Heart right ventricle (tissue), 16 donors: ENCODE data around the gene KREMEN1. TPM values are rescaled to one million over a fixed set of nuclear protein-coding genes. Genes with fewer than 3 reads are reported as not detected.
A peak's percentile ranks its signal among the peaks of the same experiment; 100 is the strongest.

Source experiments
- ATAC-seq, 8 donors: fragments of 200-7000 bp; cut with Tn5 transposase; one replicate each; pipeline ENCODE4 v1.9.1; 2020; ENCODE audit warnings: mild to moderate bottlenecking in 8 of 8, moderate library complexity in 8 of 8, moderate number of reproducible peaks in 1 of 8
- DNase-seq, 2 donors: peaks; one replicate each; pipeline ENCODE4 v3.0.0-alpha.2; 2020
- H3K27ac ChIP-seq, 10 donors: fragments of 200-600 bp; sonication (generic) in 2 of 10; one replicate each; pipeline versions ENCODE4 v1.5.0 to v1.8.0; 2020 to 2022; ENCODE audit warnings: mild to moderate bottlenecking in 3 of 10
- H3K27me3 ChIP-seq, 7 donors: fragments of 200-600 bp; one replicate each; pipeline ENCODE4 v1.8.0; 2021 to 2022; ENCODE audit warnings: mild to moderate bottlenecking in 2 of 7
- H3K36me3 ChIP-seq, 9 donors: fragments of 200-600 bp; sonication (generic) in 1 of 9; one replicate each; pipeline versions ENCODE4 v1.5.0 to v1.8.0; 2020 to 2022; ENCODE audit warnings: mild to moderate bottlenecking in 2 of 9
- H3K4me1 ChIP-seq, 9 donors: fragments of 200-600 bp; sonication (generic) in 1 of 9; one replicate each; pipeline versions ENCODE4 v1.5.0 to v1.8.0; 2020 to 2022; ENCODE audit warnings: mild to moderate bottlenecking in 4 of 9
- H3K4me3 ChIP-seq, 10 donors: fragments of 200-600 bp; sonication (generic) in 2 of 10; one replicate each; pipeline versions ENCODE4 v1.5.0 to v1.8.0; 2020 to 2022; ENCODE audit warnings: mild to moderate bottlenecking in 7 of 10, moderate library complexity in 2 of 10
- H3K9me3 ChIP-seq, 11 donors: fragments of 200-600 bp in 10 of 11; sonication (generic) in 2 of 11; one replicate each; pipeline versions ENCODE4 v1.5.0 to v1.8.0; 2013 to 2022; ENCODE audit warnings: mild to moderate bottlenecking in 2 of 11, control low read depth in 1 of 11, moderate library complexity in 1 of 11
- CTCF ChIP-seq, 9 donors: fragments of 200-600 bp; sonication (generic) in 2 of 9; IDR thresholded peaks; one replicate each; pipeline versions ENCODE4 v1.5.0 to v1.8.0; 2021 to 2022; ENCODE audit warnings: antibody characterized with exemption in 9 of 9, mild to moderate bottlenecking in 5 of 9, moderate library complexity in 1 of 9
- WGBS, 2 donors: extraction: QIAGEN DNeasy Blood & Tissue Kit; methylation state at CpG; one replicate each; pipeline ENCODE4 v1.1.7; 2013; ENCODE audit warnings: inconsistent platforms in 1 of 2; 5-methylcytosine and 5-hydroxymethylcytosine counted together
- intact Hi-C, 10 donors: fragments of 100-400 bp; cut with DNase I; formaldehyde crosslinking; loops; one replicate each; pipeline versions ENCODE4 v1.11.1 to v1.14.2; 2022
- polyA plus RNA-seq, 2 donors: library from polyadenylated mRNA; stranded (reverse); fragments of 200-250 nt; gene quantifications; one replicate each; pipeline ENCODE4 v1.2.3, GENCODE V29; 2013
- total RNA-seq, 10 donors: library from RNA; stranded (reverse); fragmentation: NEBNext Ultra II Directional in 3 of 10; extraction: Animal tissue kit (Norgen Biotek cat#: 25700) in 3 of 10; gene quantifications; one replicate each; pipeline versions ENCODE4 v1.2.1 to v1.2.4, GENCODE V29; 2021 to 2023
- donor health status: Arrhythmogenic right ventricular cardiomyopathy.
- donor health status: ischemic (EF 13 %, LVEDD 7.1; RV severe dilation, severe dysfunction).
- donor health status: healthy with polysubstance abuse.
- donor health status: DM: no; HTN: yes; CAD: no.
- donor health status: DM: no; HTN: no; CAD: no.
- donor health status: ischemic (EF 25% LVEDD 6.9; RV normal size, moderate dysfunction).
- donor health status: ischemic (EF 25% LVEDD 5.7; RV mildly dilated, moderate dysfunction).
- donor health status: healthy.
- donor health status: DM: yes; HTN: yes; CAD: no.
- donor health status: Ischemic cardiomyopathy.
- donor health status: ischemic (EF 35%, LVEDD 5.7; RV mildly dilated, moderate dysfunction).
- donor health status: nonischemic (EF 11% LVEDD 7.7; RV severe dilation, severe dysfunction).
- donor health status: DM: yes; HTN: yes; CAD: no.
- donor health status: PGD.
- donor health status: ischemic (EF 29% LVEDD 5.4; RV normal size, mild dysfunction).
- donor health status: nonischemic (EF 23%, LVEDD 6.1; RV moderate dilation, normal function).

KREMEN1 gene
- total and polyA plus RNA-seq, 12 donors, result 7.4 to 46.3 (median 36.5) TPM

GRCh38 chr22:29152954-29153719 is 80.3 kb downstream of the KREMEN1 start:
- H3K27me3 ChIP-seq, result no peaks in the 10 kb centered on the region
- intact Hi-C loops, result loop anchor here in 8 of 10 donors (5.0 to 10.0 kb wide), 8 partner anchors 68 to 298 kb away; partner anchors contain the start of genes KREMEN1 (in 4 of the 8) and C22orf31 (in 1 of the 8)
- no peaks in the 10 kb centered on the region for H3K9me3 ChIP-seq
- DNase-seq (peak in 1 of 2 donors; percentile 47), ATAC-seq (peak in 1 of 8 donors; percentile 14)
- H3K4me3 ChIP-seq, result no peak overlapping the region
- 88% methylated on average over 12 of the region's 12 CpGs for WGBS, 2 donors
- H3K27ac ChIP-seq, result peak overlapping the region in 8 of 10 donors; percentile 19 to 90 (median 58)
- H3K4me1 ChIP-seq, result peaks cover 0 to 57% (median 31%) of the 10 kb centered on the region in 9 donors
- no peak for TF ChIP-seq CTCF (IDR thresholded peaks at IDR 0.05)
- H3K36me3 ChIP-seq, result no peaks in the 10 kb centered on the region

- peak; percentile 88 to 98 (median 93) for TF ChIP-seq CTCF (IDR thresholded peaks at IDR 0.05)
- H3K4me3 ChIP-seq, result peak overlapping the region in 6 of 10 donors; percentile 14 to 31 (median 24)
- DNase-seq (peak; percentile 64 to 83), ATAC-seq (peak; percentile 74 to 86 (median 76))
- H3K27me3 ChIP-seq, result peaks cover 0 to 1% (median 0%) of the 10 kb centered on the region in 7 donors
- intact Hi-C loops, result loop anchor here in 8 of 10 donors (1.0 to 10.0 kb wide), 10 partner anchors 70 to 302 kb away; partner anchors contain the start of genes KREMEN1 (in 4 of the 8) and C22orf31 (in 1 of the 8)
- H3K36me3 ChIP-seq, result no peaks in the 10 kb centered on the region
- WGBS, 2 donors, result 3 to 5% methylated on average over 21 of the region's 21 CpGs
- peaks cover 0 to 53% (median 29%) of the 10 kb centered on the region in 9 donors for H3K4me1 ChIP-seq
- H3K9me3 ChIP-seq, result no peaks in the 10 kb centered on the region
- H3K27ac ChIP-seq, result peak overlapping the region in 1 of 10 donors; percentile 90
Observed at GRCh38 chr22:29154364-29155048, 81.7 kb downstream of the KREMEN1 start.

- no peak overlapping the region for H3K4me3 ChIP-seq
- no peak overlapping the region for H3K27ac ChIP-seq
- intact Hi-C loops, result loop anchor here in 7 of 10 donors (5.0 to 10.0 kb wide), 7 partner anchors 71 to 304 kb away; partner anchors contain the start of genes KREMEN1 (in 2 of the 7) and C22orf31 (in 1 of the 7)
- peaks cover 0 to 39% (median 17%) of the 10 kb centered on the region in 9 donors for H3K4me1 ChIP-seq
- ATAC-seq, result no peak
- no peak for DNase-seq
- TF ChIP-seq CTCF (IDR thresholded peaks at IDR 0.05), result no peak
- peaks cover 0 to 6% (median 0%) of the 10 kb centered on the region in 7 donors for H3K27me3 ChIP-seq
- H3K9me3 ChIP-seq, result no peaks in the 10 kb centered on the region
- WGBS, 2 donors, result 97 to 100% methylated on average over 1 of the region's 1 CpG
- H3K36me3 ChIP-seq, result no peaks in the 10 kb centered on the region
Observed at GRCh38 chr22:29155966-29156365, 83.1 kb downstream of the KREMEN1 start.

- ATAC-seq, result no peak
Observed at GRCh38 chr22:29156507-29156906, 83.7 kb downstream of the KREMEN1 start.

More at GRCh38 chr22:29156507-29156906, 83.7 kb downstream of the KREMEN1 start:
- no peak overlapping the region for H3K27ac ChIP-seq
- peak in 1 of 9 donors; percentile 4 for TF ChIP-seq CTCF (IDR thresholded peaks at IDR 0.05)
- no peaks in the 10 kb centered on the region for H3K9me3 ChIP-seq
- intact Hi-C loops, result loop anchor here in 7 of 10 donors (5.0 to 10.0 kb wide), 7 partner anchors 72 to 304 kb away; partner anchors contain the start of genes KREMEN1 (in 2 of the 7) and C22orf31 (in 1 of the 7)
- peaks cover 0 to 6% (median 0%) of the 10 kb centered on the region in 7 donors for H3K27me3 ChIP-seq
- H3K4me1 ChIP-seq, result peaks cover 0 to 33% (median 15%) of the 10 kb centered on the region in 9 donors
- H3K36me3 ChIP-seq, result no peaks in the 10 kb centered on the region
- DNase-seq, result no peak
- 79 to 85% methylated on average over 9 of the region's 9 CpGs for WGBS, 2 donors
- H3K4me3 ChIP-seq, result no peak overlapping the region
